OCI-LY1 (cell line): ENCODE data around the gene RPL9.

Source experiments
- H2AFZ ChIP-seq: fragments of 200-600 bp; sonication (generic), shearing (Covaris generic); 2 replicates; pipeline ENCODE4 v1.6.0; 2014; ENCODE audit warnings: antibody characterized with exemption, mild to moderate bottlenecking, low read length
- H3F3A ChIP-seq: fragments of 200-600 bp; sonication (generic), shearing (Covaris generic); 2 replicates; pipeline ENCODE4 v1.6.0; 2014; ENCODE audit warnings: mild to moderate bottlenecking, antibody characterized with exemption, low read length, moderate library complexity; ENCODE audit not compliant: insufficient read depth
- H3K27ac ChIP-seq: fragments of 200-600 bp; sonication (generic); 2 replicates; pipeline ENCODE4 v1.5.1; 2014; ENCODE audit warnings: low read length, mixed run types, mild to moderate bottlenecking, low read depth; ENCODE audit not compliant: poor library complexity, severe bottlenecking
- H3K27me3 ChIP-seq: fragments of 200-600 bp; sonication (generic); 2 replicates; pipeline ENCODE4 v1.6.0; 2014; ENCODE audit warnings: antibody characterized with exemption, mild to moderate bottlenecking, low read length, moderate library complexity; ENCODE audit not compliant: insufficient read depth
- H3K36me3 ChIP-seq: fragments of 200-600 bp; sonication (generic); 2 replicates; pipeline ENCODE4 v1.6.1; 2014; ENCODE audit warnings: mild to moderate bottlenecking, antibody characterized with exemption, low read length, moderate library complexity, mixed read lengths; ENCODE audit not compliant: insufficient read depth
- H3K4me1 ChIP-seq: fragments of 200-600 bp; sonication (generic); 2 replicates; pipeline ENCODE4 v1.5.1; 2014; ENCODE audit warnings: mild to moderate bottlenecking, low read length, moderate library complexity; ENCODE audit not compliant: insufficient read depth, severe bottlenecking
- H3K4me2 ChIP-seq: fragments of 200-600 bp; sonication (generic), shearing (Covaris generic); 2 replicates; pipeline ENCODE4 v1.6.1; 2014; ENCODE audit warnings: low read length
- H3K4me3 ChIP-seq: fragments of 200-600 bp; sonication (generic); 2 replicates; pipeline ENCODE4 v1.5.1; 2014; ENCODE audit warnings: low read length, low read depth, mild to moderate bottlenecking, mixed read lengths; ENCODE audit not compliant: poor library complexity, severe bottlenecking
- H3K79me2 ChIP-seq: fragments of 200-600 bp; shearing (Covaris generic); 2 replicates; pipeline ENCODE4 v1.6.1; 2016; ENCODE audit warnings: mixed run types, low read length, mixed read lengths; ENCODE audit not compliant: insufficient read depth
- H3K9ac ChIP-seq: fragments of 200-600 bp; sonication (generic), shearing (Covaris generic); 2 replicates; pipeline ENCODE4 v1.6.1; 2014; ENCODE audit warnings: mild to moderate bottlenecking, low read length, mixed read lengths
- H3K9me2 ChIP-seq: fragments of 200-600 bp; sonication (generic), shearing (Covaris generic); 2 replicates; pipeline ENCODE4 v1.6.1; 2014; ENCODE audit warnings: low read depth, mild to moderate bottlenecking, low read length, mixed read lengths
- H3K9me3 ChIP-seq: fragments of 200-600 bp; shearing (Covaris generic); 2 replicates; pipeline ENCODE4 v1.6.1; 2014; ENCODE audit warnings: low read length, mixed read lengths
- H4K20me1 ChIP-seq: fragments of 200-600 bp; sonication (generic), shearing (Covaris generic); 2 replicates; pipeline ENCODE4 v1.6.0; 2016; ENCODE audit warnings: mild to moderate bottlenecking, low read length; ENCODE audit not compliant: insufficient read depth
- EZH2 ChIP-seq: fragments of 200-600 bp; sonication (generic), shearing (Covaris generic); IDR thresholded peaks from 2 replicates; pipeline ENCODE4 v1.8.0; 2017; ENCODE audit warnings: borderline replicate concordance, mixed run types, mild to moderate bottlenecking, antibody characterized with exemption, low read length, moderate library complexity, mixed read lengths
- TF ChIP-seq, protein P1 (sequence below): fragments of 200-600 bp; sonication (generic), shearing (Covaris generic); IDR thresholded peaks from 2 replicates; pipeline ENCODE4 v1.5.1; 2017; ENCODE audit warnings: mild to moderate bottlenecking, antibody characterized with exemption, low read length, moderate library complexity, mixed read lengths

Gene RPL9

GRCh38 chr4:39452860-39453587 is 5.7 kb downstream of the RPL9 start:
- Histone ChIP-seq H3K4me1 (peaks cover 31% of the 10 kb centered on the region), H3K9ac (no peak overlapping the region), H3K4me2 (no peak overlapping the region), H3K79me2 (peaks cover 16% of the 10 kb centered on the region), H2AFZ (no peak overlapping the region), H3F3A (peaks cover 20% of the 10 kb centered on the region; the same call in 1 of the 2 replicates), H4K20me1 (peaks cover 7% of the 10 kb centered on the region; the same call in 1 of the 2 replicates), H3K27ac (no peak overlapping the region), H3K36me3 (peaks cover 83% of the 10 kb centered on the region), H3K27me3 (no peaks in the 10 kb centered on the region), H3K9me2 (no peaks in the 10 kb centered on the region), H3K4me3 (no peak overlapping the region), H3K9me3 (no peaks in the 10 kb centered on the region)
- no peak for TF ChIP-seq EZH2
- TF ChIP-seq, protein P1, sequence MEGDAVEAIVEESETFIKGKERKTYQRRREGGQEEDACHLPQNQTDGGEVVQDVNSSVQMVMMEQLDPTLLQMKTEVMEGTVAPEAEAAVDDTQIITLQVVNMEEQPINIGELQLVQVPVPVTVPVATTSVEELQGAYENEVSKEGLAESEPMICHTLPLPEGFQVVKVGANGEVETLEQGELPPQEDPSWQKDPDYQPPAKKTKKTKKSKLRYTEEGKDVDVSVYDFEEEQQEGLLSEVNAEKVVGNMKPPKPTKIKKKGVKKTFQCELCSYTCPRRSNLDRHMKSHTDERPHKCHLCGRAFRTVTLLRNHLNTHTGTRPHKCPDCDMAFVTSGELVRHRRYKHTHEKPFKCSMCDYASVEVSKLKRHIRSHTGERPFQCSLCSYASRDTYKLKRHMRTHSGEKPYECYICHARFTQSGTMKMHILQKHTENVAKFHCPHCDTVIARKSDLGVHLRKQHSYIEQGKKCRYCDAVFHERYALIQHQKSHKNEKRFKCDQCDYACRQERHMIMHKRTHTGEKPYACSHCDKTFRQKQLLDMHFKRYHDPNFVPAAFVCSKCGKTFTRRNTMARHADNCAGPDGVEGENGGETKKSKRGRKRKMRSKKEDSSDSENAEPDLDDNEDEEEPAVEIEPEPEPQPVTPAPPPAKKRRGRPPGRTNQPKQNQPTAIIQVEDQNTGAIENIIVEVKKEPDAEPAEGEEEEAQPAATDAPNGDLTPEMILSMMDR, result no peak

DNA sequence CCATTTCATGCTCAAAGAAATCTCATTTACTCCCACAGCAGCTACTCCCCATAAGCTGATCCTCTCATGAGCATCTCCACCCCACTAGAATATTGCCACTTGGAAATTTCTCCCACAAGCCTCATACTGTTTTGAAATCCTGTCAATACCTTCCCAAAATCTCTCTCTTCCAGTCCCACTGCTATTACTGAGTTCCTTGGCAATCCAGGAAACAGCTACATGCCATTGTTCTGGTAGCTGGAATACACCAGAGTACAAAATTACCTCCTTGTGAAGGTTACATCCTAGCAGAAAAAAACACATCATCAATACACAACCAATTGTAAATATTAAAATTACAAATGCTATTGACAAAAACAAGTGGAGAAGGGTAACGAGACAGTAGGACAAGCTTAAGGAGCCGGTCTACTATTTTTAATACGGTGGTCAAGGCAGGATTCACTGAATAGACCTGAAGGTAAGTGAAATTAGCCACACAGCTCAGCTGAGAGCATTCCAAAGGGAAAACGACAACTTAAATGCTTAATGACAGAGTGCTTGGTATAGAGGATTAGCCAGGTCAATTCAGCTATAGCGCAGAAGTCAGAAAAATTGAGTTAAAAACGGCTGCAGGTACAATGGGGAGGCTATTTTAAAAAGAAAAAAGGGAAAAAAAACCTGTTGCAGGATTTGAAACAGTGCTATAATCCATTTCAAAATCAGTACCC is 6.4 kb downstream of the RPL9 start:
- H3K27ac ChIP-seq, result no peak overlapping the region
- TF ChIP-seq, protein P1, result no peak
- TF ChIP-seq EZH2, result no peak
- H3K79me2 ChIP-seq, result peaks cover 9% of the 10 kb centered on the region
- peaks cover 7% of the 10 kb centered on the region; the same call in 1 of the 2 replicates for H4K20me1 ChIP-seq
- no peaks in the 10 kb centered on the region for H3K9me2 ChIP-seq
- H3K36me3 ChIP-seq, result peaks cover 76% of the 10 kb centered on the region
- no peak overlapping the region for H2AFZ ChIP-seq
- H3K9me3 ChIP-seq, result no peaks in the 10 kb centered on the region
- no peak overlapping the region for H3K4me3 ChIP-seq
- H3K4me2 ChIP-seq, result no peak overlapping the region
- peaks cover 20% of the 10 kb centered on the region; the same call in 1 of the 2 replicates for H3F3A ChIP-seq
- peaks cover 31% of the 10 kb centered on the region for H3K4me1 ChIP-seq
- H3K9ac ChIP-seq, result no peak overlapping the region
- H3K27me3 ChIP-seq, result no peaks in the 10 kb centered on the region

DNA sequence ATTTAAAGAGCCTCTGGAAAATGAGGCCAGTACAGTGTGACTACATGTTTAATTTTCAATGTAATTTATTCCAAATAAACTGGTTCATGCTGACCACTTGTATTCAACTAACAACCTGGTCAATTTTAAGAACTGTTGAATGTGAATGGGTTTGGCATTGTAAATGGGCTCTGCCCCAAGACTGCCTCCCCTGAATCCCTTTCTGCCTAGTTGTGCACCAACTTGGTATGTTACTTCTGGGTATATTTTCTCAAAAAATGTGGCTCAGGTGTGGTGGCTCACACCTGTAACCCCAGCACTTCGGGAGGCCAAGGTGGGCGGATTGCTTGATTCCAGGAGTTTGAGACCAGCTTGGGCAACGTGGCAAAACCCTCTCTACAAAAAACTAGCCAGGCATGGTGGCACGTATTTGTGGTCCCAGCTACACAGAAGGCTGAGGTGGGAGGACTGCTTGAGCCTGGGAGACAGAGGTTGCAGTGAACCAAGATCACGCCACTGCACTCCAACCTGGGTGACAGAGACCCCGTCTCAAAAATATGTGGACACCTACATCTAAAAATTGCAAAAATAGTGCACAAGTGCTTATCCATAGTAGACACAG is 7.2 kb downstream of the RPL9 start:
- Histone ChIP-seq H3K9me3 (no peaks in the 10 kb centered on the region), H3K27ac (no peak overlapping the region), H3K9me2 (no peaks in the 10 kb centered on the region), H3K79me2 (peaks cover 1% of the 10 kb centered on the region), H3K9ac (no peak overlapping the region), H3K4me3 (no peak overlapping the region), H4K20me1 (peaks cover 2% of the 10 kb centered on the region; the same call in 1 of the 2 replicates), H3K27me3 (no peaks in the 10 kb centered on the region), H3K36me3 (peaks cover 68% of the 10 kb centered on the region), H3F3A (peaks cover 20% of the 10 kb centered on the region; the same call in 1 of the 2 replicates), H2AFZ (no peak overlapping the region), H3K4me2 (no peak overlapping the region), H3K4me1 (peaks cover 27% of the 10 kb centered on the region)
- TF ChIP-seq EZH2, result no peak
- TF ChIP-seq, protein P1, result no peak
